ENCODE measurements around the gene PLCB1.

DNA sequence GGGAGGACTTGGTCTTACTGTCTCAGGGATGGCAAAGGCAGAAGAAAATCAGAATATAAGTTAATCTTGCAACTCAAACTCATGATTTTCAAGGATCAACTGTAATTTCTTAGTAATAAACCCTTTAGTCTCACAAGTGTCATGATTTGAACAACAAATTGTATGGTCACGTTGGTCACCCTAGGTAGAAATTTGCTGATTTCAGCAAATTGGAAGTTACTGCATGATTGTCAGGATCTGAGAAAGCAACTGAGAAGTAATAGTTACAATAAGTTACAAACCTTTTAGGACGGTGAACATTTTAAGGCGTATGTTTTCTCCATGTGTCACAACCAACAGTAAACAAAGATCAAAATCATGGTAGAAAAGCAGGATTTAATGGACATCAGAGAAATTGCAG lies 375.2 kb downstream of the PLCB1 start:
- TF ChIP-seq, protein P1, sequence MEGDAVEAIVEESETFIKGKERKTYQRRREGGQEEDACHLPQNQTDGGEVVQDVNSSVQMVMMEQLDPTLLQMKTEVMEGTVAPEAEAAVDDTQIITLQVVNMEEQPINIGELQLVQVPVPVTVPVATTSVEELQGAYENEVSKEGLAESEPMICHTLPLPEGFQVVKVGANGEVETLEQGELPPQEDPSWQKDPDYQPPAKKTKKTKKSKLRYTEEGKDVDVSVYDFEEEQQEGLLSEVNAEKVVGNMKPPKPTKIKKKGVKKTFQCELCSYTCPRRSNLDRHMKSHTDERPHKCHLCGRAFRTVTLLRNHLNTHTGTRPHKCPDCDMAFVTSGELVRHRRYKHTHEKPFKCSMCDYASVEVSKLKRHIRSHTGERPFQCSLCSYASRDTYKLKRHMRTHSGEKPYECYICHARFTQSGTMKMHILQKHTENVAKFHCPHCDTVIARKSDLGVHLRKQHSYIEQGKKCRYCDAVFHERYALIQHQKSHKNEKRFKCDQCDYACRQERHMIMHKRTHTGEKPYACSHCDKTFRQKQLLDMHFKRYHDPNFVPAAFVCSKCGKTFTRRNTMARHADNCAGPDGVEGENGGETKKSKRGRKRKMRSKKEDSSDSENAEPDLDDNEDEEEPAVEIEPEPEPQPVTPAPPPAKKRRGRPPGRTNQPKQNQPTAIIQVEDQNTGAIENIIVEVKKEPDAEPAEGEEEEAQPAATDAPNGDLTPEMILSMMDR (optimal IDR thresholded peaks at IDR 0.05 in 1 of 3, IDR thresholded peaks at IDR 0.05 in 1 of 3, conservative IDR thresholded peaks at IDR 0.05 in 1 of 3; ENCODE audit: extremely low read depth in 1 of 3, insufficient read depth in 2 of 3, low read length in 3 of 3), result no peak
- no peak for TF ChIP-seq EZH2 (IDR thresholded peaks at IDR 0.05; ENCODE audit: low read length)

All from keratinocyte (primary cell).